MM.1S (cell line): ENCODE data around the gene MYH15.

ENCODE experiments used
- CTCF ChIP-seq: fragments of 300-600 bp; sonication (generic); IDR thresholded peaks from 2 replicates; pipeline ENCODE4 v1.5.1; 2016; ENCODE audit warnings: antibody characterized with exemption, low read length, mixed read lengths
- EZH2 ChIP-seq: fragments of 300-600 bp; sonication (generic); optimal IDR thresholded peaks from 2 replicates; pipeline ENCODE3; 2017; ENCODE audit warnings: low read depth, mild to moderate bottlenecking, antibody characterized with exemption, low read length, mixed read lengths

- no peak for TF ChIP-seq EZH2
- no peak for TF ChIP-seq CTCF
Observed at GRCh38 chr3:108474581-108474980, 35.8 kb downstream of the MYH15 start.
